HT-29 (cell line): ENCODE results near the gene NAV3. TPM values are rescaled to one million over a fixed set of nuclear protein-coding genes. Genes with fewer than 3 reads are reported as not detected.
"Not testable (repeated sequence)": the region's sequence is repeated elsewhere in the genome, so short reads cannot be mapped to it uniquely, and the experiment has no call there.

Experiments used
- DNase-seq: peaks from one replicate; pipeline ENCODE4 v3.0.0-alpha.2; 2015; ENCODE audit warnings: low spot score
- total RNA-seq: library from RNA; depleted of rRNA; stranded (reverse); fragments of >200 nt; shearing (Covaris generic); gene quantifications from 2 replicates; pipeline ENCODE4 v1.2.3, GENCODE V29; 2014

The NAV3 gene
- total RNA-seq, 1 experiment from 2014 or later, result 0.38 TPM

DNA sequence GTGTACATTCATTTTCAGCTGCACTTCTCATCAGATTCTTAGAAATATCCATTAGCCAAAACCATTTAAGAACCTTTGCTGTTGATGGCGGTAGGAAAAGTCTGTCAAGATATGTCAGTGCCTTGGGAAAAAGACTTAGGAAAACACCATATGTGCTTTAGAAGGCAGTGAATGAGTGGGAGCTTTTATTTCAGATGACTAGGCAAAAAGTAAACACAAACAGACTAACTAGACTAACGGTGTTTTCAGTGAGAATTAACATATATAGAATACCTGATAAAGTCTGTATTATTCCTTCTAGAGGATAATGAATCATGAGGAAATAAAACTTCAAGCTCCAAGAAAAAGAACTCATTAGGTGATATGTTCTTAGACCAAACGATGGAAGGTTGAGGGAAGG, 418.9 kb downstream of the NAV3 start:
- no peak for DNase-seq

- not testable (repeated sequence) for DNase-seq
These were observed 427.0 kb downstream of the NAV3 start for GRCh38 chr12:78257662-78258061.

GRCh38 chr12:78260976-78261375, 430.3 kb downstream of the NAV3 start:
- no peak for DNase-seq

DNA sequence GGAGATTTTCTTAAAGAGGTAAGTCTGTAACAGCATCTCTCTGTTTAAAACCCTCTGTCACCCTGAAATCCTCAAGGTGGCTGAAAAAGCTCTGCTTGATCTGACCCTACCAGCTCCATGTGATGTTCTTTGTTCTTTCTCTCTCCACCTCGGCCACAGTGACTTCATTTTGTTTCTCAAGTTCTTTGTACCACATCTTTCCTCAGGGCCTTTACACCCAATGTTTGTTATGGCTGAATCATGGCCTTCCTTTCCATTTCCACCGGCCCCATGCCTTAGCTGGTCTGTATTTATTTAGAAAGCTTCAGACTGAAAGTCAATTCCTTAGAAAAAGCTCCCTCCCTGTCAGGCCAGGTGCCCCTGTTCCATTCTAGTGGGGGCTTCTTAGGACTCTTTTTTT, 431.2 kb downstream of the NAV3 start:
- DNase-seq, result no peak
